GM19025 (cell line): ENCODE measurements around the gene KRTAP10-11.
"Not testable (repeated sequence)": the region's sequence is repeated elsewhere in the genome, so short reads cannot be mapped to it uniquely, and the experiment has no call there.

ENCODE experiments used
- ATAC-seq: cut with Tn5 transposase; IDR thresholded peaks from one replicate; pipeline ENCODE4 v1.9.1; 2021; ENCODE audit warnings: mild to moderate bottlenecking, low read depth, moderate library complexity; ENCODE audit not compliant: unreplicated experiment

Gene KRTAP10-11

GRCh38 chr21:44637851-44638348 lies 8.3 kb upstream of the KRTAP10-11 start:
- not testable (repeated sequence) for ATAC-seq

GRCh38 chr21:44638506-44639330 lies 7.5 kb upstream of the KRTAP10-11 start:
- not testable (repeated sequence) for ATAC-seq

- no peak for ATAC-seq
Measured at GRCh38 chr21:44639331-44639655, 6.9 kb upstream of the KRTAP10-11 start.

- no peak for ATAC-seq
Measured at GRCh38 chr21:44640761-44641160, 5.5 kb upstream of the KRTAP10-11 start.

- ATAC-seq, result no peak
Measured at GRCh38 chr21:44643741-44644310, 2.4 kb upstream of the KRTAP10-11 start.

GRCh38 chr21:44644878-44645277 lies 1.3 kb upstream of the KRTAP10-11 start:
- ATAC-seq, result no peak

GRCh38 chr21:44647222-44647552 lies 973 bp downstream of the KRTAP10-11 start:
- ATAC-seq, result no peak

GRCh38 chr21:44648557-44649311 lies 2.5 kb downstream of the KRTAP10-11 start:
- no peak for ATAC-seq

- no peak for ATAC-seq
Measured at GRCh38 chr21:44649521-44650100, 3.4 kb downstream of the KRTAP10-11 start.

GRCh38 chr21:44650265-44650972 lies 4.2 kb downstream of the KRTAP10-11 start:
- no peak for ATAC-seq

- ATAC-seq, result no peak
Measured at GRCh38 chr21:44650973-44651675, 4.9 kb downstream of the KRTAP10-11 start.

GRCh38 chr21:44653123-44653522 lies 6.9 kb downstream of the KRTAP10-11 start:
- ATAC-seq, result no peak

GRCh38 chr21:44653656-44654575 lies 7.7 kb downstream of the KRTAP10-11 start:
- no peak for ATAC-seq

GRCh38 chr21:44654576-44655175 lies 8.5 kb downstream of the KRTAP10-11 start, which contains the start of gene KRTAP12-4:
KRTAP12-4 (minus strand) TSS chr21:44654659; CDS start chr21:44654614, 45 bp downstream.
- no peak for ATAC-seq

- ATAC-seq, result no peak
Measured at GRCh38 chr21:44656868-44657267, 10.7 kb downstream of the KRTAP10-11 start.

- ATAC-seq, result no peak
Measured at GRCh38 chr21:44657635-44658540, 11.7 kb downstream of the KRTAP10-11 start, which contains the start of gene KRTAP12-3. KRTAP12-3 (plus strand) TSS chr21:44657932; CDS start chr21:44657980, 48 bp downstream.

GRCh38 chr21:44658541-44658910 lies 12.3 kb downstream of the KRTAP10-11 start:
- no peak for ATAC-seq
